HG03060 (cell line): Measurements from ENCODE around the gene EYA2.
"Not testable (repeated sequence)": the region's sequence is repeated elsewhere in the genome, so short reads cannot be mapped to it uniquely, and the experiment has no call there.

Experiments used
- ATAC-seq: cut with Tn5 transposase; IDR thresholded peaks from one replicate; pipeline ENCODE4 v1.9.1; 2021; ENCODE audit warnings: low read depth, moderate number of reproducible peaks; ENCODE audit not compliant: unreplicated experiment

EYA2 gene

GRCh38 chr20:46929902-46930301 lies 35.3 kb downstream of the EYA2 start:
- ATAC-seq, result no peak

- ATAC-seq, result no peak
Observed at GRCh38 chr20:46930640-46931339, 36.1 kb downstream of the EYA2 start.

GRCh38 chr20:46931699-46932098 lies 37.1 kb downstream of the EYA2 start:
- ATAC-seq, result no peak

GRCh38 chr20:46932439-46932838 lies 37.8 kb downstream of the EYA2 start:
- ATAC-seq, result not testable (repeated sequence)

DNA sequence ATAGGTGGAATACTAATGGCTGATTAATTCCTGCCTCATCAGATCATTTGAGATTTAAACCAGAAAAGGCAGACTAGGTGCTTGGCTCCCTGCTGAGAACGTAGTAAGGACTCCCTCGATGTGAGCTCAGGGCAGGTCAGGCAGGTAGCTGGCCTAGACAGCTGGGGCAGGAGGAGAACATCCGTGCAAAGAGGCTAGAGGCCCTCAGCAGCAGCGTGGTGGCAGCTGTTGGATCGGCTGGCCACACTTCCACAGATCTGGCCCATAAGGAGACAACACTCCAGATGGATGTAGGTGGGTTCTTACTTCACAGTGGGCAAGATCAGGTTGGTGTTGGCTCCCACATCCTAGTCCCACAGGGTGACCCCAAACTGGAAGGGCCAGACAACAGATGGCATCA lies 38.5 kb downstream of the EYA2 start:
- ATAC-seq, result no peak

GRCh38 chr20:46934746-46935287 lies 40.2 kb downstream of the EYA2 start:
- no peak for ATAC-seq

GRCh38 chr20:46935394-46936017 lies 40.9 kb downstream of the EYA2 start:
- ATAC-seq, result no peak

GRCh38 chr20:46936415-46937156 lies 41.9 kb downstream of the EYA2 start:
- no peak for ATAC-seq

GRCh38 chr20:46937157-46937523 lies 42.5 kb downstream of the EYA2 start:
- ATAC-seq, result no peak

DNA sequence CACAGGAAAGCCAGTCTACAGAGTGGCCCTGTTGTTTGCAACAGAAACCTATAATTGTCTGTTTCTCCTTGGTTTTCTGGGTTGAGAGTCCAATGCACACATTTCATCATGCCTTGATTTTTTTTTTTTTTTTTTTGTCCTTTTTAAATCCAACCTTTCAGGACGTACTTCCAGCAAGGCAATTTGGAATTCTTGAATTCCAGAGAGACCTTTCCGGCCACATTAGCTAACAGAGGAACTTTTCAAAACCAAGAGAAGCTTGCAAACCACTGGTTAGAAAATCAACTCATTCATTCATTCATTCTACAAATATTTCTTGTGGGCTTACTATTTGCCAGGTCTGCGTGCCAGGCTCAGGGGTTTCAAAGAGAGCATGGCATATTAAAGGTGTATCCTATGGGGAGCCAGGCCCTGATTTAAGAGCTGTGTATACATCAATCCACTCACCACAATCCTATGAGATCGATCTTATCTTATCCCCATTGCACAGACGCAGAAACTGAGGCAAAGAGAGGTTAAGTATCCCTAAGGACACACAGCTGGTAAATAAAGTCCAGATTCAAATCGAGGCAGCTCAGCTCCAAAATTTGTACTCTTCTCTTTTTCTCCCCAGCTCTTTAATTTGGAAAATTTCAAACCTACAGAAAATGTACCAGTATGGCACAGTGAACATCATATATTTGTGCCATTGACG lies 43.0 kb downstream of the EYA2 start:
- ATAC-seq, result no peak

DNA sequence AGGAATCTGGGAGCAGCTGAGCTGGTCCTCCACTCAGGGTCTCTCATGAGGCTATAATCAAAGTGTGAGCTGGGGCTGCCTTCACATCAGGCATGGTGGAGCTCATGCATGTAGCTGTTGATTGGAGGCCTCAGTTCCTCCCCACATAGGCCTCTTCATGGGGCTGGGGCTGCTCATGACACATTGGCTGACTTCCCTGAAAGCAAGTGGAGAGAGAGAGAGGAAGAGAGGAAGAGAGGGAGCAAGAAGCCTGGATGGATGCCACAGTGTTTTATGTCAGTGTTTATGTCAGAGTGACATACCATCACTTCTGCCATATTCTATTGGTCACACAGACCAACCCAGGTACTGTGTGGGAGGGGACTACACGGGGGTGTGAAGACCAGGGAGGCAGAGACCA lies 43.8 kb downstream of the EYA2 start:
- ATAC-seq, result no peak

GRCh38 chr20:46939031-46939965 lies 44.7 kb downstream of the EYA2 start:
- ATAC-seq, result no peak

DNA sequence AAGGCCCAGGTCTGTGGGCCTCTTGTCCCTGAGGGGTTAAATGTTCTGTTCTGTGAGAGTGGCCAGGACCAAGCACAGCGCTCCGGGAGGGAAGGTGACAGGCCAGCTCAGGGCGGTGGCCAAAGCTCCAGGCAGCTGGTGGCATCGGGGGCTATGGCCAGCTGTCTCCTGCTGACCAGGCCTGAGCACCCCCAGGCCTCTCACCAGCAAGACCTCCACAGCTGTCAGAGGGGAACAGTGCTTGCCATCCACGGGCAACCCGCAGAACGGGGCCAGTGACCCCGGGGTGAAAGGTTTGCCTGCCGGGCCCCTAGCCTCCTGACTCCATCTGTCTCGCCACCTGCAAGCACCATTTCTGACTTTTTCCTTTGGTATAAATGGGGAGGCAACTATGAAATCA lies 46.0 kb downstream of the EYA2 start:
- ATAC-seq, result no peak

DNA sequence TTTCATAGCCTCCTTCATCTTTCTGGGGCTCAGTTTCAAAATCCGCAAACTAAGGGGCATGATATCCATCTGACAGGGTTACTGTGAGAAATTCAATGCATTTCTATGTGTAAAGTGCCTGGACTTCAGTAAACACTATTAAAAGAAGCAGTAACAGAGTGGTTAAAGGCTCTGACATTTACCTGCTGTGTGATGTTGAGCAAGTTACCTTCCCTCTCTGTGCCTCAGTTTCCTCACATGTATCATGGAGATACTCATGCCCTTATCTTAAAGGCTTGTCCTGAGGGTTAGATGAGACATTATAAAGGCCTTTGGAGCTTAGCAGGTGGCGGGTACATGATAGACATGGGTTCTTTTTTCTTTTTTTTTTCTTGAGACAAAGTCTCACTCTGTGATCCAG lies 46.8 kb downstream of the EYA2 start:
- no peak for ATAC-seq

GRCh38 chr20:46943861-46944591 lies 49.4 kb downstream of the EYA2 start:
- ATAC-seq, result no peak

- ATAC-seq, result no peak
Observed at GRCh38 chr20:46945465-46945864, 50.8 kb downstream of the EYA2 start.

DNA sequence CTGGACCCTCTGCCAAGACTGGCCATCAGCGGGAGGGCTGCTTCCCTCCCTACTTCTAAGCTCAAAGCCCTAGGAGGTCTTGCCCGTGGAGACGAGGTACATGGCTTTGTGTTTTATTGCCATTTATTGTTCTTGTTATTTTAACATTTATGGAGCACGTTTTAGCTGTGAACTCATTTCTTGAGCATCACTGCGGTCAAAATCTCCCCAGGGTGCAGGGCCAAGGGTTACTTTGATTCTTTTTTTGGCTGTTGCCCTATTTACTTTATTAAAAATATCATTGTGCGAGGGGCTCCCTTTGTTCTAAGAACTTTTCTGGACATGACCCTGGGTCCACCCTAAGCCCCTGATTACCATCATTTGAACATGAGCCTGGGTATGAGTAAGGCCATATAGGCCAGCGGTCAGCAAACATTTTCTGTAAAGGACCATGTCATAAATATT lies 51.6 kb downstream of the EYA2 start:
- ATAC-seq, result no peak

- no peak for ATAC-seq
Observed at GRCh38 chr20:46946796-46947195, 52.2 kb downstream of the EYA2 start.

DNA sequence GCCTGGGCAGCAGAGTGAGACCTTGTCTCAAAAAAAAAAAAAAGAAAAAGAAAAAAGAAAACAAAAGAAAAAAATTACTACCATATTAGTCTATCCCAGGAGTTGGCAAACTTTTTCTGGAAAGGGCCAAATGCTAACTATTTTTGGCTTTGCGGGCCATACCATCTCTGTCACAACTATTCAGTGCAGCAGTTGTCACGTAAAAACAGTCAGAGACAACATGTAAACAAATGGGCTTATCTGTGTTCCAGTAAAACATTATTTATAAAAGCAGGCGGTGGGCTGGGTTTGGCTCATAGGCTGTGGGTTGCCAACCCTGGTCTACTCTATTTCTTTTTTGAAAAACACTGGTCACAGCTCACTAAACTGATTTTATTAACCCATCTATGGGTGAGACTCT lies 53.4 kb downstream of the EYA2 start:
- no peak for ATAC-seq
